Measurements from ENCODE around the gene C6orf47. TPM values are rescaled to one million over a fixed set of nuclear protein-coding genes. Genes with fewer than 3 reads are reported as not detected.

The C6orf47 gene
- total RNA-seq, 4 donors from 2014 or later = 6.2 to 31.9 (median 24.6) TPM

DNA sequence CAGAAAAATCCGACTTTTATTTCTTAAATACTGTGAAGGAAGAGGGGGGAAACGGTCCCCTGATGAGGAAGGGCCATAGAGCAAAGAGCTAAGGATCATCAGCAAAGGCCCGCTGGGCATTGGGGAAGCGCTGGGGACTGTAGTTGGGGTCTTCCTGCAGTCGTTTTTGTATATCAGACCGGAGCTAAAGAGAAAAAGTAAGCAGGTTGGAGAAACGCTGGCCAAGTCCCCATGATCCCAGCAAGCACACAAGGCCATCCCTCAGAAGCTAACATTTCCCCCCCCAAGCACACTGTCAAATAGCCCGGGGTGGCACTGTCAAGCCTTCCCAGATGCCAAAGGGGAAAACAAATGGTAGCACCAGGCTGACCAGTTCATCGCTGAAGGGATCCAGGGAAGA lies 21.5 kb downstream of the C6orf47 start:
- no peaks in the 10 kb centered on the region for H3K36me3 ChIP-seq
- no peaks in the 10 kb centered on the region for H3K4me1 ChIP-seq
- intact Hi-C loops (cut with DNase I; ENCODE audit: low total_unique reads) = no loop called here
- H3K4me3 ChIP-seq = no peak overlapping the region
- H3K9me3 ChIP-seq = no peaks in the 10 kb centered on the region
- DNase-seq = no peak
- H3K27ac ChIP-seq = no peak overlapping the region
- no peak for TF ChIP-seq POLR2A (IDR thresholded peaks at IDR 0.05)
- TF ChIP-seq, protein P1, sequence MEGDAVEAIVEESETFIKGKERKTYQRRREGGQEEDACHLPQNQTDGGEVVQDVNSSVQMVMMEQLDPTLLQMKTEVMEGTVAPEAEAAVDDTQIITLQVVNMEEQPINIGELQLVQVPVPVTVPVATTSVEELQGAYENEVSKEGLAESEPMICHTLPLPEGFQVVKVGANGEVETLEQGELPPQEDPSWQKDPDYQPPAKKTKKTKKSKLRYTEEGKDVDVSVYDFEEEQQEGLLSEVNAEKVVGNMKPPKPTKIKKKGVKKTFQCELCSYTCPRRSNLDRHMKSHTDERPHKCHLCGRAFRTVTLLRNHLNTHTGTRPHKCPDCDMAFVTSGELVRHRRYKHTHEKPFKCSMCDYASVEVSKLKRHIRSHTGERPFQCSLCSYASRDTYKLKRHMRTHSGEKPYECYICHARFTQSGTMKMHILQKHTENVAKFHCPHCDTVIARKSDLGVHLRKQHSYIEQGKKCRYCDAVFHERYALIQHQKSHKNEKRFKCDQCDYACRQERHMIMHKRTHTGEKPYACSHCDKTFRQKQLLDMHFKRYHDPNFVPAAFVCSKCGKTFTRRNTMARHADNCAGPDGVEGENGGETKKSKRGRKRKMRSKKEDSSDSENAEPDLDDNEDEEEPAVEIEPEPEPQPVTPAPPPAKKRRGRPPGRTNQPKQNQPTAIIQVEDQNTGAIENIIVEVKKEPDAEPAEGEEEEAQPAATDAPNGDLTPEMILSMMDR (IDR thresholded peaks at IDR 0.05) = no peak
- no peaks in the 10 kb centered on the region for H3K27me3 ChIP-seq

DNA sequence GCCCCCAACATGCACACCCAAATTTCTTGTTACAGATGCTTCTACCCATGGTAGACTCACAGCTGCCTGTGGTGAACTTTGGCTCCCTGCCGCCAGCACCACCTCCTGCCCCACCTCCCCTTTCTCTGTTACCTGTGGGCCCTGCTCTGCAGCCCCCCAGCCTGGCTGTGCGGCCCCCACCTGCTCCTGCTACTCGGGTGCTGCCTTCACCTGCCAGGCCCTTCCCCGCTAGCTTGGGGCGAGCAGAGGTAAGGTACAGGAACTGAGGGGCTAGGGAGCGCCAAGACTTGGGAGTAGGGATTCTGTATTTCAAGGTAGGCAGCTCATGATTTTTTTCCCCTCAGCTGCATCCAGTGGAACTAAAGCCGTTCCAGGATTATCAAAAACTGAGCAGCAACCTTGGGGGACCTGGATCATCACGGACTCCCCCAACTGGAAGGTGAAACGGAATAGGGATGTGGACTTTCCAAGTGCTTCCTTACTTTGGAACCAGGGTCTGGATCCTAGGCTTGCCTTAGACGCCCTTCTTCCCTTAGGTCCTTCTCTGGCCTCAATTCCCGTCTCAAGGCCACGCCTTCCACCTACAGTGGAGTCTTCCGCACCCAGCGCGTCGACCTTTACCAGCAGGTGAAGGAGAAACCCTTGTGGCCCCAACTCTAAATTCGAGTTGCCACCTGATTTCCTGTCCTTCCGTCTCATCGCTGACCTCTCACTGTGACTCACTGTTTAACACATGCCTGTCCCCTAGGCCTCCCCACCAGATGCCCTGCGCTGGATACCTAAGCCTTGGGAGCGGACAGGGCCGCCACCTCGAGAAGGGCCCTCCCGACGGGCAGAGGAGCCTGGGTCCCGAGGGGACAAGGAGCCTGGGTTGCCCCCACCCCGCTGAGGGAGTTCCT lies 23.6 kb downstream of the C6orf47 start:
- DNase-seq = no peak
- no peaks in the 10 kb centered on the region for H3K9me3 ChIP-seq
- intact Hi-C loops (cut with DNase I; ENCODE audit: low total_unique reads) = no loop called here
- H3K4me1 ChIP-seq = no peaks in the 10 kb centered on the region
- H3K27me3 ChIP-seq = no peaks in the 10 kb centered on the region
- no peak for TF ChIP-seq POLR2A (IDR thresholded peaks at IDR 0.05)
- TF ChIP-seq, protein P1 (IDR thresholded peaks at IDR 0.05) = no peak
- H3K36me3 ChIP-seq = no peaks in the 10 kb centered on the region
- H3K4me3 ChIP-seq = no peak overlapping the region
- H3K27ac ChIP-seq = no peak overlapping the region

DNA sequence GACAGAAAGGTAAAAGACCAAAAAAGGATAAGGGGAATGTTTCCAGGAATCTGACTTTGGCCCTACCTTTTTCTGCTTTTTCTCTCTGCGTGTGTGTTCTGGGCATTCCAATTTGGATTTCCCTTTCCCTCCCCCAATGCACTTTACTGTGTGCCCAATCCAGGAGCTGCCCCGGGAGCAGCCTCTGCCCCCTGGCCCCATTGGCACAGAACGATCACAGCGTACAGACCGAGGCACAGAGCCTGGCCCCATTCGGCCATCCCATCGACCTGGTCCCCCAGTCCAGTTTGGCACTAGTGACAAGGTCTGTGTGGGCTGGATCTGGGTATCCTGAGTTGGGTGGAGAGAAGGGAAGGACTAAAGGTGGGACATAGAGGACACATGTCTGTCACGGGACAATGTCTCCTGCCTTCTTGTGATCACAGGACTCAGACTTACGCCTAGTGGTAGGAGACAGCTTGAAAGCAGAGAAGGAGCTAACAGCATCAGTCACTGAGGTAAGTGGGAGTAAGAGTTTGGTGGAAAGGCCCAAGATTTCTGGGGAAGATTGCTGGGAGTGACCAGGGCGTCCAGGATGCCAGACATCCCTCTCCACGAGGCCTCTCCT lies 25.5 kb downstream of the C6orf47 start:
- Histone ChIP-seq H3K27me3 (no peaks in the 10 kb centered on the region), H3K9me3 (no peaks in the 10 kb centered on the region), H3K4me1 (no peaks in the 10 kb centered on the region), H3K36me3 (no peaks in the 10 kb centered on the region), H3K27ac (no peak overlapping the region), H3K4me3 (no peak overlapping the region)
- no peak for DNase-seq
- no peak for TF ChIP-seq POLR2A (IDR thresholded peaks at IDR 0.05)
- TF ChIP-seq, protein P1 (IDR thresholded peaks at IDR 0.05) = no peak
- intact Hi-C loops (cut with DNase I; ENCODE audit: low total_unique reads) = no loop called here

DNA sequence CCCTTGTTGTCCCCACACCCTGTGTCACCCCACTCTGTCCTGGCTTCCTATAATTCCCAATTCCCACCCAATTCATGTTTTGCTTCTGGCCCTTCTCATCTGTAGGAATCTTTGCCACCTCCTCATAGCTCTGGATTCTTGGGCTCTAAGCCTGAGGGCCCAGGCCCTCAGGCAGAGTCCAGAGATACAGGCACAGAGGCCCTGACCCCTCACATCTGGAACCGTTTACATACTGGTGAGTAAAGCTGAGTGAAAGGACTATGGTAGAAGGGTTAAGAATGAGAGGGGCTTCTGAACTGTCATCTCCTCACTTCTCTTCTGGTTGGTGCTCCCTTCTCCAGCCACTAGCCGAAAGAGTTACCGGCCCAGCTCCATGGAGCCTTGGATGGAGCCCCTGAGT lies 26.4 kb downstream of the C6orf47 start:
- H3K27ac ChIP-seq = no peak overlapping the region
- H3K27me3 ChIP-seq = no peaks in the 10 kb centered on the region
- H3K9me3 ChIP-seq = no peaks in the 10 kb centered on the region
- no peak for TF ChIP-seq POLR2A (IDR thresholded peaks at IDR 0.05)
- TF ChIP-seq, protein P1 (IDR thresholded peaks at IDR 0.05) = no peak
- intact Hi-C loops (cut with DNase I; ENCODE audit: low total_unique reads) = no loop called here
- H3K36me3 ChIP-seq = no peaks in the 10 kb centered on the region
- H3K4me3 ChIP-seq = no peak overlapping the region
- DNase-seq = no peak
- no peaks in the 10 kb centered on the region for H3K4me1 ChIP-seq

DNA sequence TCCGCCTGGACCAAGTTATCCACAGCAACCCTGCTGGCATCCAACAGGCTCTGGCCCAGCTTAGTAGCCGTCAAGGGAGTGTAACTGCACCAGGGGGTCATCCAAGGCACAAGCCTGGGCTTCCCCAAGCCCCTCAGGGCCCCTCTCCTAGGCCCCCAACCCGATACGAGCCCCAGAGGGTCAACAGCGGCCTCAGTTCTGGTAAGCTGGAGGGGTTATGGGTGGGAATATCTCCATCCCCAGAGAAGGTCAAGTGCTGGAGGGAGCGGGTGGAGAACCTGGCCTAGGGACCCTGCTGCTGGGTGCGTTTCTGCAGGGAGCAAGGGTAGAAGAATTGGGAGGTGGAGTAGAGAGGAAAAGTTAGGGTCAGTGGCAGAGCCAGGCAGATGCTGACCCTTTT lies 27.1 kb downstream of the C6orf47 start:
- H3K36me3 ChIP-seq = no peaks in the 10 kb centered on the region
- no peaks in the 10 kb centered on the region for H3K27me3 ChIP-seq
- DNase-seq = no peak
- intact Hi-C loops (cut with DNase I; ENCODE audit: low total_unique reads) = no loop called here
- H3K4me3 ChIP-seq = no peak overlapping the region
- H3K9me3 ChIP-seq = no peaks in the 10 kb centered on the region
- TF ChIP-seq, protein P1 (IDR thresholded peaks at IDR 0.05) = no peak
- TF ChIP-seq POLR2A (IDR thresholded peaks at IDR 0.05) = no peak
- no peaks in the 10 kb centered on the region for H3K4me1 ChIP-seq
- H3K27ac ChIP-seq = no peak overlapping the region

Measured in uterus (tissue), 4 donors.